ENCODE results near the gene CELA3A.
"Not testable (repeated sequence)": the region's sequence is repeated elsewhere in the genome, so short reads cannot be mapped to it uniquely, and the experiment has no call there.

- TF ChIP-seq CTCF (IDR thresholded peaks at IDR 0.05; ENCODE audit: low read length); EZH2 (IDR thresholded peaks at IDR 0.05; ENCODE audit: borderline replicate concordance, low read length): not testable (repeated sequence)
Observed at GRCh38 chr1:21969066-21969465, 32.4 kb upstream of the CELA3A start.

Measured in OCI-LY1 (cell line).